GM18508 (cell line): ENCODE results near the gene FBXO4.
A peak's percentile ranks its signal among the peaks of the same experiment; 100 is the strongest.

Experiments
- ATAC-seq: cut with Tn5 transposase; IDR thresholded peaks from one replicate; pipeline ENCODE4 v1.9.1; 2021; ENCODE audit warnings: moderate number of reproducible peaks; ENCODE audit not compliant: insufficient read depth, unreplicated experiment

FBXO4 gene

GRCh38 chr5:41924872-41925554, at the start of gene FBXO4:
FBXO4 (plus strand) TSS chr5:41925281; CDS start chr5:41925310, 29 bp downstream.
- ATAC-seq = peak; percentile 72

GRCh38 chr5:41876678-41877077, 48.4 kb upstream of the FBXO4 start:
- no peak for ATAC-seq

- no peak for ATAC-seq
These were observed 47.7 kb upstream of the FBXO4 start for GRCh38 chr5:41877408-41877807.

GRCh38 chr5:41878173-41878572, 46.9 kb upstream of the FBXO4 start:
- ATAC-seq = no peak

GRCh38 chr5:41878643-41879478, 46.2 kb upstream of the FBXO4 start:
- peak; percentile 68 for ATAC-seq

GRCh38 chr5:41882765-41883164, 42.3 kb upstream of the FBXO4 start:
- ATAC-seq = no peak

GRCh38 chr5:41883243-41883642, 41.8 kb upstream of the FBXO4 start:
- ATAC-seq = no peak

GRCh38 chr5:41883936-41884335, 41.1 kb upstream of the FBXO4 start:
- no peak for ATAC-seq

GRCh38 chr5:41885286-41885685, 39.8 kb upstream of the FBXO4 start:
- no peak for ATAC-seq

GRCh38 chr5:41891066-41891707, 33.9 kb upstream of the FBXO4 start:
- peak; percentile 42 for ATAC-seq

- ATAC-seq = no peak
These were observed 33.0 kb upstream of the FBXO4 start for GRCh38 chr5:41892031-41892430.

- ATAC-seq = peak; percentile 62
These were observed 31.8 kb upstream of the FBXO4 start for GRCh38 chr5:41893074-41893851.

- no peak for ATAC-seq
These were observed 28.9 kb upstream of the FBXO4 start for GRCh38 chr5:41896230-41896629.

- no peak for ATAC-seq
These were observed 21.6 kb upstream of the FBXO4 start for GRCh38 chr5:41903382-41903891.

- peak; percentile 95 for ATAC-seq
These were observed 20.9 kb upstream of the FBXO4 start, which contains the start of gene RIMOC1 for GRCh38 chr5:41903892-41904799. RIMOC1 (plus strand) TSS chr5:41904344; CDS start chr5:41904368, 24 bp downstream.

GRCh38 chr5:41906151-41906550, 18.9 kb upstream of the FBXO4 start:
- ATAC-seq = no peak

- no peak for ATAC-seq
These were observed 16.6 kb upstream of the FBXO4 start for GRCh38 chr5:41908374-41909079.

GRCh38 chr5:41918105-41918504, 7.0 kb upstream of the FBXO4 start:
- no peak for ATAC-seq
